Measurements from ENCODE around the gene SCUBE3.

SCUBE3 gene

GRCh38 chr6:35213824-35214756 lies at the start of gene SCUBE3:
Gene SCUBE3 (plus strand): TSS chr6:35213956. CDS start chr6:35214419, 463 bp downstream.
- no peaks in the 10 kb centered on the region for H3K36me3 ChIP-seq (ENCODE audit: insufficient read depth)
- H3K79me2 ChIP-seq (ENCODE audit: insufficient read depth, low read depth): no peaks in the 10 kb centered on the region
- no peaks in the 10 kb centered on the region for H3K27me3 ChIP-seq (ENCODE audit: insufficient read depth, low read depth)
- H3K4me3 ChIP-seq (IDR thresholded peaks at IDR 0.05; ENCODE audit: insufficient read depth, low read depth, low read length): no peak within 1 kb of the TSS
- H2AFZ ChIP-seq (ENCODE audit: low read depth): no peak within 1 kb of the TSS
- H3K4me1 ChIP-seq (ENCODE audit: low read depth, poor library complexity, severe bottlenecking): no peaks in the 10 kb centered on the region
- no peak within 1 kb of the TSS for H3K4me2 ChIP-seq
- H3K27ac ChIP-seq: no peak within 1 kb of the TSS
- TF ChIP-seq, protein P1, sequence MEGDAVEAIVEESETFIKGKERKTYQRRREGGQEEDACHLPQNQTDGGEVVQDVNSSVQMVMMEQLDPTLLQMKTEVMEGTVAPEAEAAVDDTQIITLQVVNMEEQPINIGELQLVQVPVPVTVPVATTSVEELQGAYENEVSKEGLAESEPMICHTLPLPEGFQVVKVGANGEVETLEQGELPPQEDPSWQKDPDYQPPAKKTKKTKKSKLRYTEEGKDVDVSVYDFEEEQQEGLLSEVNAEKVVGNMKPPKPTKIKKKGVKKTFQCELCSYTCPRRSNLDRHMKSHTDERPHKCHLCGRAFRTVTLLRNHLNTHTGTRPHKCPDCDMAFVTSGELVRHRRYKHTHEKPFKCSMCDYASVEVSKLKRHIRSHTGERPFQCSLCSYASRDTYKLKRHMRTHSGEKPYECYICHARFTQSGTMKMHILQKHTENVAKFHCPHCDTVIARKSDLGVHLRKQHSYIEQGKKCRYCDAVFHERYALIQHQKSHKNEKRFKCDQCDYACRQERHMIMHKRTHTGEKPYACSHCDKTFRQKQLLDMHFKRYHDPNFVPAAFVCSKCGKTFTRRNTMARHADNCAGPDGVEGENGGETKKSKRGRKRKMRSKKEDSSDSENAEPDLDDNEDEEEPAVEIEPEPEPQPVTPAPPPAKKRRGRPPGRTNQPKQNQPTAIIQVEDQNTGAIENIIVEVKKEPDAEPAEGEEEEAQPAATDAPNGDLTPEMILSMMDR (conservative IDR thresholded peaks at IDR 0.05; ENCODE audit: low read depth, low read length): no peak
- no peak within 1 kb of the TSS for H3K9ac ChIP-seq
- no peaks in the 10 kb centered on the region for H4K20me1 ChIP-seq (ENCODE audit: insufficient read depth)

DNA sequence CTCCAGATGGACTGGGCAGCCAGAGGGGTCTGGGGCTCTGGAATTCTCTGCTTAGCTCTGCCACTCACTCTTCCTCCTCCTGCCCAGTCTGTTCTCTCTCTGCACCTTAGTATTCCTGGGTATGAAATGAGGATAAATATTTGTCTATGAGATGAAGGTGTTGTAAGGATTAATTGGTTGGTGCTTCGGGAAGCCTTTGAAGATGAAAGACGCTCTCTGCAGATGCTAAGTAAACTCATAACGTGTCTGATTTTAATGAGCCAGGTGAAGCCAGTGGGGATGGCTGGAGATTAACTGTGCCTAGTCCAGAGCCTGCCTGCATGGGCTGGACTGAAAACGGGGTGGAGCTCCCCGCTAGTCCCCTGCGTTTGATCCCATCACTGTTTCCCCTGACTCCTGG lies 49.5 kb upstream of the SCUBE3 start:
- Histone ChIP-seq H4K20me1 (ENCODE audit: insufficient read depth) (no peaks in the 10 kb centered on the region), H3K4me1 (ENCODE audit: low read depth, poor library complexity, severe bottlenecking) (no peaks in the 10 kb centered on the region), H3K4me3 (IDR thresholded peaks at IDR 0.05; ENCODE audit: insufficient read depth, low read depth, low read length) (no peak overlapping the region), H3K36me3 (ENCODE audit: insufficient read depth) (no peaks in the 10 kb centered on the region), H3K4me2 (no peak overlapping the region), H2AFZ (ENCODE audit: low read depth) (no peak overlapping the region), H3K9ac (no peak overlapping the region), H3K27ac (no peak overlapping the region), H3K79me2 (ENCODE audit: insufficient read depth, low read depth) (no peaks in the 10 kb centered on the region), H3K27me3 (ENCODE audit: insufficient read depth, low read depth) (no peaks in the 10 kb centered on the region)
- TF ChIP-seq, protein P1 (conservative IDR thresholded peaks at IDR 0.05; ENCODE audit: low read depth, low read length): no peak

DNA sequence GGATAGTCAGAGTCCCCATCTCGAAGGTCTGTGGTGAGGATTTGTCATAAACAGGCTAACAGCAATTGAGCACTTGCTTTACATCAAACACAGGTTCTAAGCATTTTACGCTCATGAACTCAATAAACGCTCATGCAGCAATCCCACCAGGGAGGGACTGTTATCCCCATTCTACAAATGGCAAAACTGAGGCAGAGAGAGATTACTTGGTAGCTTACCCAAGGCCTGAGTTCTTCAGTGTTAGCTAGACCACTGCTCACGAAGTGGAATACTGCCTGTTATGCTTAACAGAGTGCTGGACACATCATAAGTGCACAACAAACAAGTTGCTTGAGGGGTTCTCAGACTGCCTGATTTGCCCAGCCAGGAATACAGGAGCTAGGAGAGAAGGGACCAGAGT lies 48.9 kb upstream of the SCUBE3 start:
- TF ChIP-seq, protein P1 (conservative IDR thresholded peaks at IDR 0.05; ENCODE audit: low read depth, low read length): no peak
- Histone ChIP-seq H2AFZ (ENCODE audit: low read depth) (no peak overlapping the region), H3K36me3 (ENCODE audit: insufficient read depth) (no peaks in the 10 kb centered on the region), H4K20me1 (ENCODE audit: insufficient read depth) (no peaks in the 10 kb centered on the region), H3K4me2 (no peak overlapping the region), H3K4me1 (ENCODE audit: low read depth, poor library complexity, severe bottlenecking) (no peaks in the 10 kb centered on the region), H3K27me3 (ENCODE audit: insufficient read depth, low read depth) (no peaks in the 10 kb centered on the region), H3K9ac (no peak overlapping the region), H3K27ac (no peak overlapping the region), H3K4me3 (IDR thresholded peaks at IDR 0.05; ENCODE audit: insufficient read depth, low read depth, low read length) (no peak overlapping the region), H3K79me2 (ENCODE audit: insufficient read depth, low read depth) (no peaks in the 10 kb centered on the region)

DNA sequence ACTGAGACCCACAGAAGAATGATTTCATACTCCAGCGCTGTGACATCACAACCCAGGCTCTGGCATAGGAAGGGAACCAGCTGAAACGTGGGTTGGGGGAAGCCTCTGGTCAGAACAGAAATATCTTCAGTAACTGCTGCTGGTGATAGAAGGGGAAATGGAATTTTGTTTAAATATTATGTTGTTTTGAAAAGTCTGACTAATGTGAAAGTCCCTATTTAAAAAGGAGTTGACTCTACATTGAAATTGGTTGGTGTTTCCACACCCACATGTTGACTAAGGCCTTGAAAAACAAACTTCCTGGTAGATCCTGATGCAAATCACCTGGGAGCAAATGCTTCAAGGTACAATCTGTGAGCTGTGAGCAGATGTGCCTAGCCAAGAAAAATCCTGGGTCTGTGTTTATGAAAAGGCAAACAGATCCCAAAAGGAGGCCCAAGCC lies 48.1 kb upstream of the SCUBE3 start:
- Histone ChIP-seq H3K9ac (no peak overlapping the region), H3K4me3 (IDR thresholded peaks at IDR 0.05; ENCODE audit: insufficient read depth, low read depth, low read length) (no peak overlapping the region), H3K27me3 (ENCODE audit: insufficient read depth, low read depth) (no peaks in the 10 kb centered on the region; the same call in 1 of the 2 replicates), H2AFZ (ENCODE audit: low read depth) (no peak overlapping the region), H3K4me2 (no peak overlapping the region), H3K4me1 (ENCODE audit: low read depth, poor library complexity, severe bottlenecking) (no peaks in the 10 kb centered on the region), H3K27ac (no peak overlapping the region), H3K79me2 (ENCODE audit: insufficient read depth, low read depth) (no peaks in the 10 kb centered on the region), H4K20me1 (ENCODE audit: insufficient read depth) (no peaks in the 10 kb centered on the region), H3K36me3 (ENCODE audit: insufficient read depth) (no peaks in the 10 kb centered on the region)
- TF ChIP-seq, protein P1 (conservative IDR thresholded peaks at IDR 0.05; ENCODE audit: low read depth, low read length): no peak

Data from KMS-11 (cell line).